AG10803 (cell line): ENCODE results near the gene IPCEF1.

Experiments
- DNase-seq: peaks from one replicate; pipeline ENCODE4 v3.0.0; 2010; ENCODE audit warnings: low read depth
- H3K4me3 ChIP-seq: 2 replicates; pipeline ENCODE4 v1.5.1; 2011; ENCODE audit warnings: mild to moderate bottlenecking, low read length, control low read depth
- TF ChIP-seq, protein P1 (sequence below): conservative IDR thresholded peaks from 2 replicates; pipeline ENCODE4 v1.5.1; 2011; ENCODE audit warnings: mild to moderate bottlenecking, low read length, control low read depth, inconsistent platforms

IPCEF1 gene

DNA sequence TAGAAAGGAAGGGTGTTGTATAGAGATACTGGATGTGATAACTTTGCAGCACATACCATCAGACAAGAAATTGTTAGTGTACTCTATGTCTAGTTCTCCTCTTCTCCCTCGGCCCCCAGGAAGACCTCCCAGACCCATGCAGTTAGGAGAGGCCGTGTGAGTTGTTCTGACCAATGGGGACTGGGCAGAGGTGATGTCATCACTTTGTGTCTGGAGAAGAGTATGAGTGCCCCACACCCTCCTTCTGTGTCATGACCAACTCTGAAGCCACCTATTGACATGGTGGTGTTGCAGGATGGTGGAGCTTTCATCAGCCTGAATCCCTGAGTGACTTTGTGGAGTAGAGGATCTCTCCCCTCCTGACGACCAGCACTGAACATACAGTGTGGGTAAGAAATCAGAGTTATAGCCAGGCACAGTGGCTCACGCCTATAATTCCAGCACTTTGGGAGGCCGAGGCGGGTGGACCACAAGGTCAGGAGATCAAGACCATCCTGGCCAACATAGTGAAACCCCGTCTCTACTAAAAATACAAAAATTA, 72.2 kb downstream of the IPCEF1 start:
- no peak overlapping the region for H3K4me3 ChIP-seq
- TF ChIP-seq, protein P1, sequence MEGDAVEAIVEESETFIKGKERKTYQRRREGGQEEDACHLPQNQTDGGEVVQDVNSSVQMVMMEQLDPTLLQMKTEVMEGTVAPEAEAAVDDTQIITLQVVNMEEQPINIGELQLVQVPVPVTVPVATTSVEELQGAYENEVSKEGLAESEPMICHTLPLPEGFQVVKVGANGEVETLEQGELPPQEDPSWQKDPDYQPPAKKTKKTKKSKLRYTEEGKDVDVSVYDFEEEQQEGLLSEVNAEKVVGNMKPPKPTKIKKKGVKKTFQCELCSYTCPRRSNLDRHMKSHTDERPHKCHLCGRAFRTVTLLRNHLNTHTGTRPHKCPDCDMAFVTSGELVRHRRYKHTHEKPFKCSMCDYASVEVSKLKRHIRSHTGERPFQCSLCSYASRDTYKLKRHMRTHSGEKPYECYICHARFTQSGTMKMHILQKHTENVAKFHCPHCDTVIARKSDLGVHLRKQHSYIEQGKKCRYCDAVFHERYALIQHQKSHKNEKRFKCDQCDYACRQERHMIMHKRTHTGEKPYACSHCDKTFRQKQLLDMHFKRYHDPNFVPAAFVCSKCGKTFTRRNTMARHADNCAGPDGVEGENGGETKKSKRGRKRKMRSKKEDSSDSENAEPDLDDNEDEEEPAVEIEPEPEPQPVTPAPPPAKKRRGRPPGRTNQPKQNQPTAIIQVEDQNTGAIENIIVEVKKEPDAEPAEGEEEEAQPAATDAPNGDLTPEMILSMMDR = no peak
- DNase-seq = no peak

DNA sequence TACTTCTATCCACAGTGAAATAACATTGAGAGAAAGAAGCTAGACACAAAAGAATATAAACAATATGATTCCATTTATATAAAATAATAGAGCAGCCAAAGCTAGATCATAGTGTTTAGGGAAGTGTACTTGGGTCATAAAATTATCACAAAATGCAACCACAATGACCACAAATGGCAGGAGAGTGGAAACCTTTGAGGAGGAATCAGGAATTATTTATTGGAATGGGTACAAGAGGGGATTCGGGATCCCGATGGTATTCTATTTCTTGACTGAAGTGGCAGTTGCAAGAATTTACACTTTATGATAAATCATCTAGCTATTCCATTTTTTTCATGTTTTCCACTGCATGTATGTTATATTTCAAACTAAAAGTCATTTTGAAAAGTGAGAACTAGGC, 76.1 kb downstream of the IPCEF1 start:
- TF ChIP-seq, protein P1 = no peak
- H3K4me3 ChIP-seq = no peak overlapping the region
- no peak for DNase-seq

- DNase-seq = no peak
- no peak overlapping the region for H3K4me3 ChIP-seq
These were observed 79.0 kb downstream of the IPCEF1 start for GRCh38 chr6:154277629-154278017.

DNA sequence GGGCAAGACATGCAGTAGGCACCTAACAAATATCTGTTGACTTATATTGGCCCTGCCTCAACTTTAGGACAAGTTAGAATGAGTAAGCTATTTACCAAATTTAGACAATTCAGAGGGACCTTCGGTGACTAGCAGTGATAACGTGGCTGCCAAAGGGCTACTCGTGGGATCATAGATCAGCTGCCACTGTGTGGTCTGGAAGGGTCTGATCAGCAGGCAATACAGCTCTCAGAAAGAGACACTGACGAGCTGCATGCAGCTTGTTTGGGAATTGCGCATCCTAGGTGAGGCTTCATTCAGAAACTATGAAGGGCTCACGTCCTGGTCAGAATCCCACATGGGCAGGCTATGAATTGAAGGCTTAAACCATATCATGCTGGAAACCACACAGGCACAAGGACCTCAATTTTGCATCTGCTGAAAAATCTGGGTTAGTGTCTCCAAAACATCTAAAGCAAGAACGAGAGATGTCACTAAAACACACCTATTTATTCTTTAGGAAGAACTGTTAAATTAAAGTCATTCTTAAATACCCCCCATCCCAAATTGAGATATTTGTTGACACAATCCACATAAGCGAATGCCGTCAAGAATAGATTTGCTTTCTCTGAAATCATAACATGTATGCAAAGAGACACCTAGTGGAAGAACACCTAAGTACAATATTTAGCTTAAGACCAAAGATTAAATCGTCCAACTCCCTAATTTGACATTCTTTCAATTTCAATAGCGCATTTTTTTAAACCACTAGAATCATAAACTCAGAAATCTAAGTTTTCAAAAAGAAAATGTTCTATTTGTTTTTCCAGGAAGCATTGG, 79.6 kb downstream of the IPCEF1 start:
- TF ChIP-seq, protein P1 = peak; percentile 63
- H3K4me3 ChIP-seq = no peak overlapping the region
- DNase-seq = peak; percentile 45

More at GRCh38 chr6:154277629-154278017, 79.0 kb downstream of the IPCEF1 start:
- TF ChIP-seq, protein P1 = no peak

- DNase-seq = no peak
- no peak overlapping the region for H3K4me3 ChIP-seq
- TF ChIP-seq, protein P1 = no peak
These were observed 82.4 kb downstream of the IPCEF1 start for GRCh38 chr6:154274168-154274567.

- TF ChIP-seq, protein P1 = no peak
- no peak for DNase-seq
- H3K4me3 ChIP-seq = no peak overlapping the region
These were observed 88.1 kb downstream of the IPCEF1 start for GRCh38 chr6:154268486-154268885.
